PC-3 (cell line): ENCODE measurements around the gene POR.

Source experiments
- EZH2phosphoT487 ChIP-seq: fragments of 300-600 bp; sonication (generic); IDR thresholded peaks from 2 replicates; pipeline ENCODE4 v1.6.1; 2018; ENCODE audit warnings: mild to moderate bottlenecking, antibody characterized with exemption, low read length, borderline replicate concordance
- TF ChIP-seq, protein P1 (sequence below): fragments of 300-600 bp; sonication (generic); conservative IDR thresholded peaks from 2 replicates; pipeline ENCODE4 v1.5.1; 2017; ENCODE audit warnings: antibody characterized with exemption, low read depth, mild to moderate bottlenecking, low read length

DNA sequence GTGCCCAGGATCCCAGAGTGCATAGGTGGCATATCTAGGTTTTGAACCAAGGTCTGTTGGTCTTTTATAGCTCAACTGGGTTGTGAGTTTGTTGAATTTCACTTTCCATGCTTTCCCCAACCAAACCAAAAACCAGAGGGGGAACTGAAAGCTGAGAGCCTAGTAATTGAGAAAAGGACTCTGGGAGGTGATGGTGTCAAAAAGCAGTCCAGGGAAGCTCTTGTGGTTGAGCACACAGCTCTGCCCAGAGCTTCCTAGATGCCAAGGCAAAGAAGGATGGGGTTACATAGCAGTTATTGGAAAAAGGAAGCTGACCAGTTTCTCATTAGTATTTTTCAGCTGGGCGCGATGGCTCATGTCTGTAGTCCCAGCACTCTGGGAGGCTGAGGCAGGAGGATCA is 9.9 kb downstream of the POR start:
- TF ChIP-seq EZH2phosphoT487 = no peak
- TF ChIP-seq, protein P1, sequence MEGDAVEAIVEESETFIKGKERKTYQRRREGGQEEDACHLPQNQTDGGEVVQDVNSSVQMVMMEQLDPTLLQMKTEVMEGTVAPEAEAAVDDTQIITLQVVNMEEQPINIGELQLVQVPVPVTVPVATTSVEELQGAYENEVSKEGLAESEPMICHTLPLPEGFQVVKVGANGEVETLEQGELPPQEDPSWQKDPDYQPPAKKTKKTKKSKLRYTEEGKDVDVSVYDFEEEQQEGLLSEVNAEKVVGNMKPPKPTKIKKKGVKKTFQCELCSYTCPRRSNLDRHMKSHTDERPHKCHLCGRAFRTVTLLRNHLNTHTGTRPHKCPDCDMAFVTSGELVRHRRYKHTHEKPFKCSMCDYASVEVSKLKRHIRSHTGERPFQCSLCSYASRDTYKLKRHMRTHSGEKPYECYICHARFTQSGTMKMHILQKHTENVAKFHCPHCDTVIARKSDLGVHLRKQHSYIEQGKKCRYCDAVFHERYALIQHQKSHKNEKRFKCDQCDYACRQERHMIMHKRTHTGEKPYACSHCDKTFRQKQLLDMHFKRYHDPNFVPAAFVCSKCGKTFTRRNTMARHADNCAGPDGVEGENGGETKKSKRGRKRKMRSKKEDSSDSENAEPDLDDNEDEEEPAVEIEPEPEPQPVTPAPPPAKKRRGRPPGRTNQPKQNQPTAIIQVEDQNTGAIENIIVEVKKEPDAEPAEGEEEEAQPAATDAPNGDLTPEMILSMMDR = no peak
